ENCODE data around the gene GYPB. TPM values are rescaled to one million over a fixed set of nuclear protein-coding genes. Genes with fewer than 3 reads are reported as not detected.
"Not testable (repeated sequence)": the region's sequence is repeated elsewhere in the genome, so short reads cannot be mapped to it uniquely, and the experiment has no call there.

GYPB gene
- polyA plus RNA-seq, 10 donors: 1.9 to 10.1 (median 2.9) TPM

DNA sequence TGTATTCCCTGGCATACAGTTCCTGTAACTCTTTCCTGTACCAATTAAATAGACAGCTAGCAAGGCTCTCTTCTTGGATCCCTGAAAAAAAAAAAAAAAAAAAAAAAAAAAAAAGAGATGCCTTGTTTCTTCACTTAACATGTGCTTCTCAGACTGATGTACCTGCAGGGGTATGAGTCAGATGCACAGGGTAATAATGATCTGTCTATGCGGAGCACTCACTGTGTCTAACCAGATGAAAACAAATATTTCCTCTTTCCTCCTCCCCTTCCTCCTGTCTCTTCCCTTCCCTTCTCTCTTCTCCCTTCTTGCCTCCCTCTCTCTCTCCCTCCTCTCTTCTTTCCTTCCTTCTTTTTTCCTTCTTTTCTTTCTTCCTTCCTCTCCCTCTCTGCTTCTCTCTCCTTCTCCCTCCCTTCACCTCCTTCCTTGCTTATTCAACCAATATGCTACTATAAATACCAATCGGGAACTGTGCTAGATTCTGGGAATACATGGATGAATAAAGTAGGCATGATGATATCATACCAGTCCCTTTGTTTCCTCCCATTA, 3.0 kb downstream of the GYPB start:
- not testable (repeated sequence) for DNase-seq

- no peak for DNase-seq
Measured at GRCh38 chr4:144014808-144015207, 4.4 kb downstream of the GYPB start.

- not testable (repeated sequence) for DNase-seq
Measured at GRCh38 chr4:144008602-144009001, 10.6 kb downstream of the GYPB start.

DNA sequence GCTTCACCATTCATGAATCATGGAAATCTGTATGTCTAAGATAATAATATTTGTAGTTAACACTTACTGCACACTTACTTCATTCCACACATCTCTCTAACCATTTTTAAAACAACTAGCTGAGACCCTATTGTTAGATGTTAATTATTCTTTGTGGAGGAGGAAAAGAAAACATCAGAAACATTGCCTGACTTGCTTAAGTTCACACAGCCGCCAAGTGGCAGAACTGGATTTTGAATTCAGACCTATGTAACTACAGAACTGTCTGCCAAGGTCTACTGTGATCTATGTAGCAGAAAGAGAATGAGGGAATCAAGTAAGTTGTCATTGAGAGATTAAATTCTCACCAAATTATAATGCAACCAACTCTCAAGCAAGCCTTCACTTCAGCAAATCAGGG, 11.2 kb downstream of the GYPB start:
- not testable (repeated sequence) for DNase-seq

DNA sequence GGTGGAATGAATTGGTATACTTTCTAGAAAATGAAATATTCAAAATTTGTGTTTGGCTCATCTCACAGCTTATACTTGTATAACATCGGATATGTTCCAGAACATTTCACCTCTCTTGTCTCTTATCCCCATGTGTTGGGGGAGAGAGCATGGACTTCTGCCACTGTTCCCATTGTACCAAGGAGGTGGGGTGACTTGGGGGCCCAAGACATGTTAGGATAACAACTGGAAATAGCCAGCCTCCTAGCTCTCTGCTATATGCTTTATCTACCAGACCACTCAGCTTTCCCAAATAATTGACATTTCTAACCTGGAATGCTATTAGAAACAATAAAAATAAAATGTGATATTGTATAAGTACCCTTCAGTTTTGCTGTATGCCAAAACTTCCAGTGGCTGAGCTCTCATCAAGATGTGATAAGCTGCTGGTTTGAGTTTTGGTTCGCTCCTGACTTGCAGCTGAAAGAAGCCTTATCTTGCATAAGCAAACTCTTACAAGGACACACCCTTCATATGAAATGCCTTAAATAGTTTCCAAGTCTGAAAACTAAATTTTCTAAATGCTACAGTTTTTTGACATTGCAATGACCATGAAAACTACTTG, 12.9 kb downstream of the GYPB start:
- peak in 1 of 3 donors; percentile 8 for DNase-seq

- not testable (repeated sequence) for DNase-seq
Measured at GRCh38 chr4:144005558-144005953, 13.6 kb downstream of the GYPB start.

GRCh38 chr4:144004868-144005557, 14.2 kb downstream of the GYPB start:
- peak in 1 of 3 donors; percentile 41 for DNase-seq

DNA sequence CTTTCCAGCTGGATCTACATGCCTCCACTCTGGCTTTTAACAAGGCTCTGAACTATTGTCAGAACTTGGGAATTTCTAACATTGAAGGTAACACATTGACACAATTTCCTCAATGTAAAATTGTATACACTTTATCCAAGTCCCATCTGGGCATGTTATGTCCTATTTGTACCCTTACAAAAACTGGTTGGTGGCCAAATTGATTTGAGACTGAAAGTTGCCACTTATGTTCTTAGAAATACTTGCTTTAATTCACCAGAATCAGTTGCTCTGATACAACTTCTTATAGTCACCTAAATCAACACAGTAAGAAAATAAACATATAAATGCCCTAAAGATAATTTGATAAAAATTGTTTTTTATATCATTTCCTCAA, 15.3 kb downstream of the GYPB start:
- DNase-seq: not testable (repeated sequence)

DNA sequence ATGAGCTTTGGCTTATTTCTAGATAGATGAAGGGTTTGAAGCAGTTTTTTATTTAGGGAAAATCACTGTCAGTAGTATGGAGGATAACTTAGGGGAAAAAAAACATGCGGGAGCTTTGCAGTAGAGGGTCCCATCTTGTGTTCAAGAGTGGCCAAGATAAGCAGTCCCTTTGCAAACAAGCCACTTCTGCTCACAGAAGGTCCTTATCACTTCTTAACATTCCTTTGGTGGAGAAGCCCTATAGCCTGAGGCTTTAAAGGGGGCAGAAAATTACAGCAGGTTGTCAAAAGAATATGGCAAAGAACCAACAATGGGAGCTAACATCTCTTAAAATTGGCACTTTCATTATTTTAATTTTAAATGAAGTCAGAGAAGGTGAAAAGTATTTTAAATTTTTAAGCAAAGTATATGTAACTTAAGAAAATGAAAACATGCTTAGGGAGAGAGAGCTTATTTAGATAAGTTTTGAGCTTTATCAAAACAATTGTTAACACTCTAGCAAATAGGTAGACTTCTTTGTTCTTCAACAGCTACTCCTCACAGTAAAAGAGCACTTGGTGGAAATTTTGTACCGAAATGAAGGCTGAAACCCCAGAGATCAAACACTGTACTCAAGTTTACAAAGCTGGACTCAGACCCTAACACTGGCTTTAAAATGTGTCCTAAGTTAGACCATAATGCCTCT, 15.8 kb downstream of the GYPB start:
- DNase-seq: not testable (repeated sequence)

DNA sequence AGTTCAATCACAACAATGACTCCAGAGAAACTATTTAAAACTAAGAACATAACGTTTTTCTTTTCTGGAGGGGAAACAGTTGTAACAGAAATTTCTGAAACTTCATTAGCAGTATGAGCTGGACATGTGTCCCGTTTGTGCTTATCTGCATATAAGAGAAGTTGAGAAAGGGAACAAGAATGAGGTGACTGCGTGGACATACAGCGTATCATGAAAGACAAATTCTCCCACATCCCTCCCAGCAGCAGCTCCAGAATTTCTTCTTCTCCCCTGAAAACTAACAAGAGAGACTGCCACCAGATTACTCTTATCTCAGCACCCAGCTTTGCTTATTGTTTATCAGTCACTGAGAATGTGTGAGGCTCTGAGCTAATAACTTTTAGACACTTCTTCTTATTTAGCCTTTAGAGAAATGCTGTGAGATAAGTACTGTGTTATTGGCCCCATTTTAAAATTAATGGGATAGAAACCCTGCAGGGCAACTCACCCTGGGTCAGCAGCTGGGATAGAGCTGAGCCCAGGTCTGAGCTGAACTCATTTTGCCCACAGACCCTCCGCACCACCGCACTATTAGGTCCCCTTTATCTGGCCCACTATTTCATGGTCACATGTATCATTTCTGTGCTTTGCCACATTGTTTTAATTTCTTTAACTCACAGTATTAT, 18.7 kb downstream of the GYPB start:
- not testable (repeated sequence) for DNase-seq

- DNase-seq: not testable (repeated sequence)
Measured at GRCh38 chr4:143996193-143996592, 23.0 kb downstream of the GYPB start.

DNA sequence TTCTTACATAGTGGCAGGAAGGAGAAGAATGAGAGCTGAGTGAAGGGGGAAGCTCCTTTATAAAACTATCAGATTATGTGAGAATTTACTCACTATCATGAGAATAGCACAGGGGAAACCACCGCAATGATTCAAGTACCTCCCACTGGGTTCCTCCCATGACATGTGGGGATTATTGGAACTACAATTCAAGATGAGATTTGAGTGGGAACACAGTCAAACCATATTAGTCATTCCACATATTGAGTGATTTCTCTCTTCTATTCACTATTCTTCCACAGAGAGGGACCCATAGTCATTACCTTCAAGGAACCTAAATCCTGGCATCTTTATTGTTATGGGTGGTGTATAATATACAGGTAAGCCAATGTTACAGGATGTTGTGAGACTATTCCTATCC, 27.4 kb downstream of the GYPB start:
- DNase-seq: not testable (repeated sequence)

- DNase-seq: not testable (repeated sequence)
Measured at GRCh38 chr4:143990717-143991116, 28.5 kb downstream of the GYPB start.

- DNase-seq: no peak
Measured at GRCh38 chr4:143986180-143986579, 33.0 kb downstream of the GYPB start.

DNA sequence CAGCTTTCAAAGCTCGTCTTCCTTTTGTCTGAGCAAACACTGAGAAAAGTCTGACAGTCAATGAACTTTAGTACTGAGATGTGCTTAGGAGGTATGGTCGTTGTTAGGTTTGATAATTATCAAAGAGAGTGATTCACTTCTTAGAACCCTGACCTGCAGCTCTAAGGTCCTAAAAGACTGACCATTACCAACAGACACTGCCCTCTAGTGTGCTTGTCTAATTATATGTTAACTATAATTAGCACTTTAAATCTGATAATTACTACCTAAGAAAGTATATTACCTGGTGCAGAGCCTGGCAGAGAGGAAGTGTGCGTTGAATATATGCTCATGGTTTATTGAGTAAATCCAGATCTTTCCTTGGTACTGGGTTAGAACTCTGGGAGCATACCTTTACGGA, 38.4 kb downstream of the GYPB start:
- DNase-seq: peak in 1 of 3 donors; percentile 2

- DNase-seq: not testable (repeated sequence)
Measured at GRCh38 chr4:143975527-143975926, 43.7 kb downstream of the GYPB start.

DNA sequence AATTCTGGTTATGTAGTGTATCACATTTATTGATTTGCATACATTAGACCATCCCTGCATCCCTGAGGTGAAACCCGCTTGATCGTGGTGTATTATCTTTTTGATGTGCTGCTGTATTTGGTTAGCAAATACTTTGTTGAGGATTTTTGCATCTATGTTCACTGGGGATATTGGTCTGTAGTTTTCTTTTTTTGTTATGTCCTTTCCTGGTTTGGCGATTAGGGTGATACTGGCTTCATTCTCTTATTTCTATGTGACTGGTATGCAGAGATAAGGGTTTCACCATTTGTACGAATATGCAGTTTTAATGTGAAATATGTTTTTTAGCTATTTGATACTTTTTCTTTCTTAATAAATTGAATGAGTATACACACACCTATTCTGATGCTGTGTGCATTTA, 45.2 kb downstream of the GYPB start:
- DNase-seq: not testable (repeated sequence)

- DNase-seq: no peak
Measured at GRCh38 chr4:143961075-143961474, 58.1 kb downstream of the GYPB start.

- DNase-seq: not testable (repeated sequence)
Measured at GRCh38 chr4:143955306-143955705, 63.9 kb downstream of the GYPB start.

- not testable (repeated sequence) for DNase-seq
Measured at GRCh38 chr4:143951458-143951972, 67.7 kb downstream of the GYPB start.

GRCh38 chr4:143950967-143951366, 68.2 kb downstream of the GYPB start:
- not testable (repeated sequence) for DNase-seq

DNA sequence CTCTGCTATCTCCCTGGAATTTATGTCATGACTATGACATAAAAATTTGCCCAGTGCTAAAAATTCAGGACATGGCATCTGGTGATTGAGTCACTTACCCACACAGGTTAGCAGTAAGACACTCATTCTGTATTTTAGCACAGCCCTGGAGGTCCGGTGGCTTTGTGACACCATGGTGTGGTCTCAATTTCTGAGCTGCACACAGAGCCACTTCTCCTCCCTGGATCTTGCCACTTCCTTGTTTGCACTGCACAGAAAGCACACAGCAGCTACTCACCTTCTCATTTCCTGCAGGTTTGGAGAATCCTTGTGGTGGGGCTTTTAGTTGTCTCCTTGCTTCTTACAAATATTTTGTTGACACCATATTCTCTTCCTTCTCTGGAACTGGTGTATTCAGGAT, 69.0 kb downstream of the GYPB start:
- DNase-seq: not testable (repeated sequence)
